SK-N-SH (cell line): ENCODE results near the gene GATAD2A. TPM values are rescaled to one million over a fixed set of nuclear protein-coding genes. Genes with fewer than 3 reads are reported as not detected.

ENCODE experiments used
- CTCF ChIA-PET: fragments of 300-600, 350-600 bp; formaldehyde crosslinking; extraction: SDS; loops from one replicate; lab custom pipeline; 2021; lab: Yijun Ruan, JAX
- POLR2A ChIA-PET: fragments of 350-600 bp; sonication (Branson Sonifier 250); formaldehyde crosslinking; extraction: SDS; loops from one replicate; lab custom pipeline; 2020; ENCODE audit warnings: antibody characterized with exemption, inconsistent platforms; lab: Yijun Ruan, JAX
- DNase-seq: peaks from one replicate; pipeline ENCODE4 v3.0.0; 2012
- H2AFZ ChIP-seq: fragments of 200-600 bp; sonication (generic); 2 replicates; pipeline ENCODE4 v1.8.1; 2016; ENCODE audit warnings: antibody characterized with exemption, mild to moderate bottlenecking, low read depth
- H3F3A ChIP-seq: fragments of 200-600 bp; sonication (generic); replicated peaks from 2 replicates; pipeline ENCODE3; 2016; ENCODE audit warnings: antibody characterized with exemption, mild to moderate bottlenecking; ENCODE audit not compliant: insufficient read depth
- H3K27ac ChIP-seq, 2 experiments: fragments of 200-500 bp in 1 of 2; fragments of 200-600 bp in 1 of 2; sonication (Bioruptor generic) in 1 of 2; sonication (generic), shearing (Covaris generic) in 1 of 2; 2 replicates each; pipeline versions ENCODE4 v1.5.1 to v1.6.1; 2014 to 2016; ENCODE audit warnings: low read depth in 2 of 2, inconsistent platforms in 1 of 2, low read length in 1 of 2, mild to moderate bottlenecking in 1 of 2, mixed read lengths in 1 of 2
- H3K27me3 ChIP-seq: fragments of 200-600 bp; sonication (generic), shearing (Covaris generic); 2 replicates; pipeline ENCODE4 v1.6.1; 2016; ENCODE audit warnings: mixed run types; ENCODE audit not compliant: insufficient read depth
- H3K36me3 ChIP-seq, 2 experiments: fragments of 200-500 bp in 1 of 2; fragments of 200-600 bp in 1 of 2; sonication (Bioruptor generic) in 1 of 2; sonication (generic) in 1 of 2; replicated peaks in 1 of 2; 2 replicates each; pipeline versions ENCODE3 to v1.5.1; 2014 to 2016; ENCODE audit warnings: low read length in 1 of 2, mild to moderate bottlenecking in 1 of 2; ENCODE audit not compliant: insufficient read depth in 2 of 2, control insufficient read depth in 1 of 2
- H3K4me1 ChIP-seq, 2 experiments: fragments of 200-500 bp in 1 of 2; fragments of 200-600 bp in 1 of 2; sonication (Bioruptor generic) in 1 of 2; sonication (generic), shearing (Covaris generic) in 1 of 2; 2 replicates each; pipeline versions ENCODE4 v1.5.1 to v1.6.1; 2014 to 2016; ENCODE audit warnings: low read depth in 1 of 2, low read length in 1 of 2, mixed run types in 1 of 2; ENCODE audit not compliant: insufficient read depth in 2 of 2, control insufficient read depth in 1 of 2
- H3K4me2 ChIP-seq: fragments of 200-600 bp; sonication (generic), shearing (Covaris generic); 2 replicates; pipeline ENCODE4 v1.6.1; 2017; ENCODE audit warnings: mixed run types
- H3K4me3 ChIP-seq, 2 experiments: fragments of 200-500 bp in 1 of 2; fragments of 200-600 bp in 1 of 2; sonication (Bioruptor generic) in 1 of 2; sonication (generic), shearing (Covaris generic) in 1 of 2; 2 replicates each; pipeline versions ENCODE4 v1.5.1 to v1.8.1; 2014 to 2016; ENCODE audit warnings: low read depth in 2 of 2, inconsistent platforms in 1 of 2, low read length in 1 of 2, mild to moderate bottlenecking in 1 of 2, mixed read lengths in 1 of 2, moderate library complexity in 1 of 2
- H3K79me2 ChIP-seq: fragments of 200-600 bp; sonication (generic); 2 replicates; pipeline ENCODE4 v1.8.1; 2017; ENCODE audit warnings: mild to moderate bottlenecking; ENCODE audit not compliant: insufficient read depth
- H3K9ac ChIP-seq: fragments of 200-600 bp; sonication (generic); 2 replicates; pipeline ENCODE4 v1.6.1; 2017; ENCODE audit warnings: mixed run types
- H3K9me2 ChIP-seq: fragments of 200-600 bp; sonication (generic); 2 replicates; pipeline ENCODE4 v1.6.1; 2017; ENCODE audit warnings: mixed run types
- H3K9me3 ChIP-seq: fragments of 200-600 bp; sonication (generic); 2 replicates; pipeline ENCODE4 v1.6.1; 2017; ENCODE audit warnings: mixed run types, mild to moderate bottlenecking, moderate library complexity
- H4K20me1 ChIP-seq: fragments of 200-600 bp; sonication (generic); 2 replicates; pipeline ENCODE4 v1.6.1; 2017; ENCODE audit warnings: mild to moderate bottlenecking, mixed run types; ENCODE audit not compliant: insufficient read depth
- CHD2 ChIP-seq: fragments of 150-350 bp; IDR thresholded peaks from 2 replicates; pipeline ENCODE4 v1.6.1; 2018; ENCODE audit warnings: low read length; ENCODE audit not compliant: partially characterized antibody
- ELF1 ChIP-seq: IDR thresholded peaks from 2 replicates; pipeline ENCODE4 v1.4.0; 2012
- EZH2phosphoT487 ChIP-seq: fragments of 200-600 bp; sonication (generic); IDR thresholded peaks from 2 replicates; pipeline ENCODE4 v1.6.1; 2017; ENCODE audit warnings: low read depth, mixed run types, mild to moderate bottlenecking, antibody characterized with exemption, moderate library complexity, borderline replicate concordance
- FOSL2 ChIP-seq: IDR thresholded peaks from 2 replicates; pipeline ENCODE4 v1.4.0; 2012; ENCODE audit warnings: low read depth, mild to moderate bottlenecking, moderate library complexity, borderline replicate concordance
- GABPA ChIP-seq: IDR thresholded peaks from 2 replicates; pipeline ENCODE4 v1.4.0; 2012; ENCODE audit warnings: low read depth, mild to moderate bottlenecking
- POLR2AphosphoS5 ChIP-seq: IDR thresholded peaks from 2 replicates; pipeline ENCODE4 v1.6.1; 2012; ENCODE audit warnings: low read depth, low read length
- RAD21 ChIP-seq: IDR thresholded peaks from 2 replicates; pipeline ENCODE4 v1.6.1; 2012; ENCODE audit warnings: mild to moderate bottlenecking, low read length
- RXRA ChIP-seq: IDR thresholded peaks from 2 replicates; pipeline ENCODE4 v1.4.0; 2012; ENCODE audit warnings: low read depth, mild to moderate bottlenecking, borderline replicate concordance
- SIN3A ChIP-seq: IDR thresholded peaks from 2 replicates; pipeline ENCODE4 v1.6.1; 2012; ENCODE audit warnings: low read depth, mild to moderate bottlenecking, low read length, moderate library complexity, borderline replicate concordance
- TCF12 ChIP-seq: IDR thresholded peaks from 2 replicates; pipeline ENCODE4 v1.4.0; 2012
- TEAD4 ChIP-seq: IDR thresholded peaks from 2 replicates; pipeline ENCODE4 v1.4.0; 2012; ENCODE audit warnings: mild to moderate bottlenecking, borderline replicate concordance; ENCODE audit not compliant: insufficient read depth
- YY1 ChIP-seq: IDR thresholded peaks from 2 replicates; pipeline ENCODE4 v1.4.0; 2012; ENCODE audit warnings: low read depth, mild to moderate bottlenecking
- WGBS: methylation state at CpG from one replicate; pipeline ENCODE4 v1.1.6; 2017; ENCODE audit warnings: low lambda C conversion rate; 5-methylcytosine and 5-hydroxymethylcytosine counted together
- polyA plus RNA-seq, 3 experiments: library from polyadenylated mRNA; depleted of rRNA; stranded (reverse); fragments of >200 nt; gene quantifications; 2 replicates each; pipeline ENCODE4 v1.2.3, GENCODE V29; 2012
- TF ChIP-seq, protein P1 (sequence below): IDR thresholded peaks from 2 replicates; pipeline ENCODE4 v1.4.0; 2012; ENCODE audit warnings: low read depth
- TF ChIP-seq, protein P2 (sequence below): IDR thresholded peaks from 2 replicates; pipeline ENCODE4 v1.4.0; 2012; ENCODE audit warnings: low read depth, borderline replicate concordance

GATAD2A gene
- polyA plus RNA-seq, 1 of the 3 experiments (the other 2 are of a cell fraction), result 36.6 TPM

GRCh38 chr19:19466201-19466600 lies 60.7 kb downstream of the GATAD2A start:
- H3K9ac ChIP-seq, result no peak overlapping the region
- peaks cover 19 to 50% of the 10 kb centered on the region in 2 experiments for H3K36me3 ChIP-seq
- no peak overlapping the region for H3K27ac ChIP-seq
- H3K79me2 ChIP-seq, result peaks cover 87% of the 10 kb centered on the region
- H3K9me3 ChIP-seq, result peaks cover 17% of the 10 kb centered on the region; the same call in 1 of the 2 replicates
- H3K27me3 ChIP-seq, result no peaks in the 10 kb centered on the region
- CTCF ChIA-PET, result no interaction called here
- H3K9me2 ChIP-seq, result no peaks in the 10 kb centered on the region
- H3K4me2 ChIP-seq, result no peak overlapping the region
- peaks cover 13% of the 10 kb centered on the region for H3F3A ChIP-seq
- TF ChIP-seq FOSL2, result no peak
- TF ChIP-seq, protein P1, sequence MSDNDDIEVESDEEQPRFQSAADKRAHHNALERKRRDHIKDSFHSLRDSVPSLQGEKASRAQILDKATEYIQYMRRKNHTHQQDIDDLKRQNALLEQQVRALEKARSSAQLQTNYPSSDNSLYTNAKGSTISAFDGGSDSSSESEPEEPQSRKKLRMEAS, result no peak
- TF ChIP-seq POLR2AphosphoS5, result no peak
- no peak for TF ChIP-seq RAD21
- no peak for TF ChIP-seq YY1
- no peak for TF ChIP-seq GABPA
- no peak for TF ChIP-seq EZH2phosphoT487
- no peak for TF ChIP-seq RXRA
- no peak for TF ChIP-seq ELF1
- TF ChIP-seq SIN3A, result no peak
- TF ChIP-seq CHD2, result no peak
- 94% methylated on average over 6 of the region's 6 CpGs for WGBS
- H2AFZ ChIP-seq, result no peak overlapping the region
- H3K4me1 ChIP-seq, result peaks cover 26 to 35% of the 10 kb centered on the region in 2 experiments; a peak in 2 of 4 replicates
- no peak for DNase-seq
- H3K4me3 ChIP-seq, result no peak overlapping the region; a peak in 1 of 4 replicates
- peaks cover 11% of the 10 kb centered on the region; the same call in 1 of the 2 replicates for H4K20me1 ChIP-seq
- POLR2A ChIA-PET, result no interaction called here

DNA sequence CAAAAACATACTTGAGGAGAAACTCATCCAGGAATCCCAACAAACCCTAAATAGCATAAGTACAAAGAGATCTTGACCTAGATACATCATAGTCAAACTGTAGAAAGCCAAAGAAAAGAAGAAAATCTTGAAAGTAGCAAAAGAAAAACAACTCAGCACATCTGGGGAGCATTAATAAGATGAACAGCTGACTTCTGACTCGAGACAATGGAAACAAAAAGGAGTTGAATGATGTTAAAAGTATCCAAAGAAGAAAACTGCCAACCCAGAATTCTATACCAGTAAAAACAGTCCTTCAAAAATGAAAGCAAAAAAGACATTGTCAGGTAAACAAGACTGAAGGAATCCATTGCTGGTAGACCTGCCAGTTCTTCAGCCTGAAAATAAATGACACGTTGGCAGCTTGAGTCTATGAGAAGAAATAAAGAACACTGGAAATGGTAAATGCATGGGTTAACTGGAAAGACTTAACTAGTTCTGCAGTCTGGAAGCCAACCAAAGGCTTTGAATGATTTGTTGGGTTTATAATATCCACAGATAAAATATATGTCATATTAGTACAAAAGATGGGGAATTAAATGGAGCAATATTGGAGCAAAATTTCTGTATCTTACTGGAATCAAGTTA lies 63.1 kb downstream of the GATAD2A start:
- Histone ChIP-seq H3K9me2 (no peaks in the 10 kb centered on the region), H2AFZ (no peak overlapping the region), H3K79me2 (peaks cover 86% of the 10 kb centered on the region), H3K27me3 (no peaks in the 10 kb centered on the region), H3K36me3 (peaks cover 19 to 59% of the 10 kb centered on the region in 2 experiments), H3K27ac (no peak overlapping the region), H3K4me1 (peaks cover 4 to 13% of the 10 kb centered on the region in 2 experiments; a peak in 2 of 4 replicates), H3K4me2 (no peak overlapping the region), H4K20me1 (peaks cover 3% of the 10 kb centered on the region; the same call in 1 of the 2 replicates), H3K9ac (no peak overlapping the region), H3K4me3 (no peak overlapping the region), H3K9me3 (peaks cover 17% of the 10 kb centered on the region; the same call in 1 of the 2 replicates), H3F3A (peaks cover 13% of the 10 kb centered on the region)
- WGBS, result 78% methylated on average over 2 of the region's 2 CpGs
- ChIA-PET CTCF (interaction anchor here (0.6 to 1.0 kb wide), 3 partner anchors 22 to 71 kb away, joined by 3 to 4 read pairs (median 4); no protein-coding TSS in a partner anchor), POLR2A (no interaction called here)
- peak; percentile 46 for DNase-seq
- TF ChIP-seq TCF12, result peak; percentile 63
- TF ChIP-seq, protein P2, sequence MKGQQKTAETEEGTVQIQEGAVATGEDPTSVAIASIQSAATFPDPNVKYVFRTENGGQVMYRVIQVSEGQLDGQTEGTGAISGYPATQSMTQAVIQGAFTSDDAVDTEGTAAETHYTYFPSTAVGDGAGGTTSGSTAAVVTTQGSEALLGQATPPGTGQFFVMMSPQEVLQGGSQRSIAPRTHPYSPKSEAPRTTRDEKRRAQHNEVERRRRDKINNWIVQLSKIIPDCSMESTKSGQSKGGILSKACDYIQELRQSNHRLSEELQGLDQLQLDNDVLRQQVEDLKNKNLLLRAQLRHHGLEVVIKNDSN, result peak; percentile 8; the same call in 1 of the 2 replicates
- no peak for TF ChIP-seq TEAD4
